Right lobe of liver (tissue), 4 donors: ENCODE data around the gene CCNA2.

Experiments
- POLR2A ChIP-seq: fragments of 450-650 bp; IDR thresholded peaks from one replicate; pipeline ENCODE4 v1.6.1; 2017; ENCODE audit warnings: antibody characterized with exemption, mild to moderate bottlenecking
- TF ChIP-seq, protein P1 (sequence below), 4 donors: fragments of 200-600 bp in 3 of 4; fragments of 450-650 bp in 1 of 4; IDR thresholded peaks; one replicate each; pipeline versions ENCODE4 v1.5.1 to v1.8.0; 2016 to 2022; ENCODE audit warnings: antibody characterized with exemption in 4 of 4, mild to moderate bottlenecking in 2 of 4
- donor health status: DM: no; HTN: no; CAD: no.
- donor health status: DM: no; HTN: no; CAD: no.
- donor health status: DM: no; HTN: yes; CAD: no.

DNA sequence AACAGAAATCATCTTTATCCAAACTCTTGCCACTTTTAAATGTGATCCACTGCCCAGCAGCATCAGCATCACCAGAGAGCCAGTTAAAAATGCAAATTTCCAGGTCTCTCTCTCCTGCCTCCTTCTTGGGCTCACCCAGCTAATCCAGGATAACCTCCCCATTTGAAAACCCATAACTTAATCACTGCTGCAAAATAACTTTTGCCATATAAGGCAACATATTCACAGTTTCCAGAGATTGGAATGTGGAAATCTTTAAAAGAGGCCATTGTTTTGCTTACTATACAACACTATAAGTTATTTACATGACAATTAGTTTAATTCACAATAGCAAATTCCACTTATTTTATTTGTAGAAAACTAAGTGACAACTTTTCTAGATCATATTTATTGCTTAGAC, 27.4 kb downstream of the CCNA2 start:
- TF ChIP-seq, protein P1, sequence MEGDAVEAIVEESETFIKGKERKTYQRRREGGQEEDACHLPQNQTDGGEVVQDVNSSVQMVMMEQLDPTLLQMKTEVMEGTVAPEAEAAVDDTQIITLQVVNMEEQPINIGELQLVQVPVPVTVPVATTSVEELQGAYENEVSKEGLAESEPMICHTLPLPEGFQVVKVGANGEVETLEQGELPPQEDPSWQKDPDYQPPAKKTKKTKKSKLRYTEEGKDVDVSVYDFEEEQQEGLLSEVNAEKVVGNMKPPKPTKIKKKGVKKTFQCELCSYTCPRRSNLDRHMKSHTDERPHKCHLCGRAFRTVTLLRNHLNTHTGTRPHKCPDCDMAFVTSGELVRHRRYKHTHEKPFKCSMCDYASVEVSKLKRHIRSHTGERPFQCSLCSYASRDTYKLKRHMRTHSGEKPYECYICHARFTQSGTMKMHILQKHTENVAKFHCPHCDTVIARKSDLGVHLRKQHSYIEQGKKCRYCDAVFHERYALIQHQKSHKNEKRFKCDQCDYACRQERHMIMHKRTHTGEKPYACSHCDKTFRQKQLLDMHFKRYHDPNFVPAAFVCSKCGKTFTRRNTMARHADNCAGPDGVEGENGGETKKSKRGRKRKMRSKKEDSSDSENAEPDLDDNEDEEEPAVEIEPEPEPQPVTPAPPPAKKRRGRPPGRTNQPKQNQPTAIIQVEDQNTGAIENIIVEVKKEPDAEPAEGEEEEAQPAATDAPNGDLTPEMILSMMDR (IDR thresholded peaks at IDR 0.05): no peak
- no peak for TF ChIP-seq POLR2A
